Chondrocyte (in vitro differentiated cells): ENCODE results near the gene DNM3. TPM values are rescaled to one million over a fixed set of nuclear protein-coding genes. Genes with fewer than 3 reads are reported as not detected.

ENCODE experiments used
- DNase-seq: peaks from one replicate; pipeline ENCODE4 v3.0.0; 2021; ENCODE audit warnings: mixed read lengths, low spot score
- H3K27ac Mint-ChIP-seq: one replicate; pipeline ENCODE4 v1.8.0; 2021; ENCODE audit warnings: mild to moderate bottlenecking, moderate library complexity, mixed read lengths; ENCODE audit not compliant: unreplicated experiment
- H3K27me3 Mint-ChIP-seq: 2 replicates; pipeline ENCODE4 v1.8.0; 2021; ENCODE audit warnings: low read depth, mixed read lengths
- H3K36me3 Mint-ChIP-seq: 2 replicates; pipeline ENCODE4 v1.8.0; 2021; ENCODE audit warnings: low read depth, mixed read lengths
- H3K4me1 Mint-ChIP-seq: 2 replicates; pipeline ENCODE4 v1.8.0; 2021; ENCODE audit warnings: low read depth, mild to moderate bottlenecking, mixed read lengths
- H3K4me3 Mint-ChIP-seq: one replicate; pipeline ENCODE4 v1.8.0; 2021; ENCODE audit warnings: mild to moderate bottlenecking, moderate library complexity, mixed read lengths; ENCODE audit not compliant: unreplicated experiment
- H3K9me3 Mint-ChIP-seq: 2 replicates; pipeline ENCODE4 v1.8.0; 2021; ENCODE audit warnings: low read depth, mixed read lengths
- CTCF ChIP-seq: fragments of 200-600 bp; sonication (generic); IDR thresholded peaks from 2 replicates; pipeline ENCODE4 v1.5.0; 2021; ENCODE audit warnings: antibody characterized with exemption, mild to moderate bottlenecking, moderate library complexity
- total RNA-seq: library from RNA; stranded (reverse); gene quantifications from 3 replicates; pipeline ENCODE4 v1.2.1, GENCODE V29; 2021

The DNM3 gene
- total RNA-seq, 1 donor from 2014 or later: 12.4 TPM

DNA sequence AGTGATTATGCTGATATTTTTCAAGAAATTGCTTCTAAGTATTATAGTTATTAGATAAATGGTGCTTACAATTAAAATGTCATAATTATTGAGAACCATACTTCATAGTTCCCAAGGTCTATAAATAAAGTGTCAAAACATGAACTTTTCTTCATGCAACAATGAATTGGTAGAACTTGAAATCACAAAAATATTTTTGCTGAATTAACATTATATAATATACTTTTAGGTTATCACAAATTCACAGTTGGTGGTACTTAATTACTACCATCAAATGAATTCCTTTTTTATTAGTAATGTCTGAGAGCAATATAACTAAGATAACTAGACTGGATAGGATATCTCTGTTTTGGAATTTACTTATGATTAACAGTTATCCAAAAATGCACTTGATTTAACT lies 4.7 kb downstream of the DNM3 start:
- no peak for DNase-seq
- Mint-ChIP-seq H3K9me3 (no peaks in the 10 kb centered on the region), H3K27me3 (peaks cover 17% of the 10 kb centered on the region), H3K36me3 (no peaks in the 10 kb centered on the region), H3K4me3 (no peak overlapping the region), H3K27ac (no peak overlapping the region), H3K4me1 (peaks cover 11% of the 10 kb centered on the region)
- no peak for TF ChIP-seq CTCF

GRCh38 chr1:171849245-171849898 lies 8.1 kb downstream of the DNM3 start:
- H3K9me3 Mint-ChIP-seq: no peaks in the 10 kb centered on the region
- no peak overlapping the region for H3K4me3 Mint-ChIP-seq
- peaks cover 1% of the 10 kb centered on the region for H3K27me3 Mint-ChIP-seq
- no peaks in the 10 kb centered on the region for H3K36me3 Mint-ChIP-seq
- H3K27ac Mint-ChIP-seq: no peak overlapping the region
- no peak for DNase-seq
- no peaks in the 10 kb centered on the region for H3K4me1 Mint-ChIP-seq
- no peak for TF ChIP-seq CTCF

DNA sequence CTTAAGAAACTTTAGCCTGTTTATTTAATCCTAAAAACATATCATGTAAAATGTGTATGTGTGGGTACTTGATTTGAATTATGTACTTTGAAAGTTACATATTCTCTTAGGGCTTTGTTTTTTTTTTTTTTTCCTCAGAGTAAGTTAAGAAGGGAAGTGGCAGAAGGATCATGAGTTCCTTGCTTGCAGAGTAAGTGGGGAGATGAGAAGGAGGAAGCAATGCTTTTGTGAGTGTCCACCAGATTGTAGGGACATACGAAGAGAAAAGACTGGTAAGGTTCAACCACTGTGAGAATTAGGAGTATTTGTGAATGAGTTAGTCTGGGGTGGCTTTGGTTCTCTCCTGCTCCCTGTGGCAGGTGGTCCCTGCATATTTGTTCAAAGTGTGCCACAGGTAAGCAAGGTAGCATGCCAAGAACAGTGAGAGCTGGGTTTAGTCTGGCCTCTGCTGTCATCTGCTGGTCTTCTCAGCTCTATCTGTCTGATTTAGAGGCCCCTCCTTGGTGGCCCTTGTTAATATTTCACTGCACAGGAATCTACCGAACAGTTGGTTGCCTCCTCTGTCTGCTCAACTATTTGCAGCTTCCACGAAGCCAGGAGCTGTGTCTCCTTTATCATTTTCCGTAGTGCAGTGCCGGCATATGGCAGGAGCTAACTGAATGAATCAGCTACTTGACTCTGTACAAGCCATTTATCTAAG lies 9.5 kb downstream of the DNM3 start:
- Mint-ChIP-seq H3K27ac (no peak overlapping the region), H3K4me1 (no peaks in the 10 kb centered on the region), H3K36me3 (no peaks in the 10 kb centered on the region), H3K4me3 (no peak overlapping the region), H3K27me3 (no peaks in the 10 kb centered on the region), H3K9me3 (peaks cover 2% of the 10 kb centered on the region)
- no peak for TF ChIP-seq CTCF
- no peak for DNase-seq

DNA sequence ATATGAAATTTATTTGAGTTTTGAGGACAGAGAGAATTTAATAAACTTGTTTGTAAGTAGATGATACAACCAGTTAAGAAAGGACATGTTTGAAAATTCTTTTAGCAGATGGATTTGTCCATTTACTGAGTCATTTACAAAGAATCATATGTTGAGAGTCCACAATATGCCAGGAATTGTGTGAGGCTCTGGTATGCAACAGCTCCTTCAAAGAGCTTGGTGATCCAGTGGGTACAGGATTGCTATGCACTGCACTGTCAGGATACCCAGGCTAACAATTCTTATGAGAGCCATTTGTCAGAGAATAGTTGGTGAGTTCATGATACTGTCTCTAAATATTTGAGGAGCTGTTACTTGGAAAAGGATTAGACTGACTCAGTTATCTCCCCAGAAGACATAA lies 11.0 kb downstream of the DNM3 start:
- no peak for TF ChIP-seq CTCF

DNA sequence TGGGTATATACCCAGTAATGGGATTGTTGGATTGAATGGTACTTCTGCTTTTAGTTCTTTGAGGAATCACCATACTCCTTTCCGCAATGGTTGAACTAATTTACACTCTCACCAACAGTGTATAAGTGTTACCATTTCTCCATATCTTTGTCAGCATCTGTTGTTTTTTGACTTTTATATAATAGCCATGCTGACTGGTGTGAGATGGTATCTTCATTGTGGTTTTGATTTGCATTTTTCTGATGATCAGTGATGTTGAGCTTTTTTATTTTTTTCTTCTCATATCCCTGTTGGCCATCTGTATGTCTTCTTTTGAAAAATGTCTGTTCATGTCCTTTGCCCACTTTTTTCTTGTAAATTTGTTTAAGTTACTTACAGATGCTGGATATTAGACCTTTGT lies 14.1 kb downstream of the DNM3 start:
- Mint-ChIP-seq H3K36me3 (peaks cover 7% of the 10 kb centered on the region), H3K27ac (no peak overlapping the region), H3K4me3 (no peak overlapping the region), H3K27me3 (no peaks in the 10 kb centered on the region), H3K4me1 (no peaks in the 10 kb centered on the region), H3K9me3 (peaks cover 10% of the 10 kb centered on the region)
- no peak for TF ChIP-seq CTCF
- DNase-seq: no peak

More for the DNA sequence above, 11.0 kb downstream of the DNM3 start:
- no peak for DNase-seq
- Mint-ChIP-seq H3K9me3 (peaks cover 5% of the 10 kb centered on the region), H3K36me3 (peaks cover 5% of the 10 kb centered on the region), H3K4me1 (no peaks in the 10 kb centered on the region), H3K27me3 (no peaks in the 10 kb centered on the region), H3K4me3 (no peak overlapping the region), H3K27ac (no peak overlapping the region)
